Measurements from ENCODE around the gene SPANXB1.
"Not testable (repeated sequence)": the region's sequence is repeated elsewhere in the genome, so short reads cannot be mapped to it uniquely, and the experiment has no call there.

Gene SPANXB1

DNA sequence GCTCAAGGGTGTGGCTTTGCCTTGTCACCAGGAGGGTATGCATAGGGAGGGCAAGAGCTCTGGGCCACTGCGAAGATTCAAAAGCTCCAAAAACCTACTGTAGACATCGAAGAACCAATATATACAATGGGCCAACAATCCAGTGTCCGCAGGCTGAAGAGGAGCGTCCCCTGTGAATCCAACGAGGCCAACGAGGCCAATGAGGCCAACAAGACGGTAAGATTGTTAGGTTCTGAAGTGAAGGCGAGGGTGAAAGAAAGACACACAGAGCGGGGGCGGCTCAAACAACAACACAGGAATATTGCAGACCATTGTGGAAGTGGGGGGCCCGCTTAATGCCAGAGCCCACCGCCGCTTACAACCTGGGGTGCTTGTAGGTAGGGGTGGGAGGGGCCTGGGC, at the start of gene SPANXB1:
Gene SPANXB1, plus strand, starts transcription at position 27 of the 400 bp plus-strand sequence. Its CDS starts 100 bp downstream, at position 127.
- DNase-seq: not testable (repeated sequence)

DNA sequence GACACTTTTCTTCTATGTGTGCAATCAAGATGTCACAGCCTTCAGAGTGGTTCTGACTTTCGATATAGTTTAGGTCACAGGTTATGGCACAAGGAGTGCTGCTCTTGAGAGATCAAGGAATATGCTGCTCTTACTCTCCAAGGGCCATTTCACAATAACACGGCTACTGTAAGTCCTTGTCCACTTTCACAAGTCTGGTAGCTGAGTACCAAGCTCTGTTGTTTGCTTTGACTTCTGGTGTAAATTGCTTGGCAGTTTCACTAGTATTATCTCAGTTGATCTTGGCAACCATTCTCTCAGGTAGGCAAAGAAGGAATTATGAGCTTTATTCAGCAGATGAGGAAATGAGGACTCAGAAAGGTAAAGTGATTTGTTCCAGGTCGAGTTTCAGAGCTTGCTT, 35.4 kb upstream of the SPANXB1 start:
- no peak for DNase-seq

DNA sequence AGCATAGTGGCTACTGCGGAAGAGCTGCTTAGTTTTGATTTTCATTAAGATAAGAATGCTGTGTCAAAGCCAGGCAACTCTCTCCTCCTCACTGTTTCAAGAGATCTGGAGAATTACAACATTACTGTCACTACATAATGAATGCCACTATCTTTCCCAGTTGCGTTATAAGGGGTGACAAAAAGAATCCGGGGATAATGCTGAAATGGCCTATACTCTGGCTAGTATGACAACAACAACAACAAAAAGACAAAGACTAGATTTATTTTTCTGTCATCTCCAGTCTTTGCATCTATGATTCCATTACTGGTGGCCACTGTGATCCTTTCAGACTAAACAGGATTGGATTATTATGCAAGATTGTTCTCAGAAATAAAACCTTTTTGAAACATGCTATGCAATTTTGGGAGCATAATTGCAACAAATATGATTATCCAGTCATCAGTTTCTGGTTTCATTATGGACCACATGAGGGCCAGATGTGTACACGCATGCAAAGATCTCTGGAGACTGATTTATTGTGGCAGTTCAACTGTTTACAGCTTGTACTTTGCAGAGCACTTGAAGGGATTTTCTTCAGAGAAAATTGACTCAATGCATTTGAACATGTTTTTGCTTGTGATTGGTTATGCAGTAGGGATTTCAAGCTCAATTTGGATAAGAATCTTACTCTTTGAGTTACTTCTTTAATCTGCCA, 31.1 kb upstream of the SPANXB1 start:
- no peak for DNase-seq

DNA sequence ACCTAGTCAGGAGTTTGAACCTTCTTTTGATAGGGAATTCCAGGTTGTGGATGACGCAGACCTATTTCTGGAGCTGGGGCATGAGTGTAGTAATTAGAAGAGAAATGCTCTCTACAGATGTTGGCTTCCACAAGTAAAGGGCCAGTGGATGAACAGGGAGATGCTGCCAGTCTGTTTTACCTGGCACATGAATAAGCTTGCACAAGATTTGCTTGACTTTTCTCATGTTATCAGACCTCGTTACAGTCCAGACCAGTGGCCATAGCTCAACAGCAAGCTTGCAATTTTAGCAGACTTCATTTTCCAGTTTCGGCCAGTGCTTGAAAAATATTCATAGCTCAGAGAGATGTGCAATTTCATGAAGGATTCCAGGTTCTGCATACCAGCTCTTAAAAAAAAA, 26.9 kb upstream of the SPANXB1 start:
- DNase-seq: no peak

- DNase-seq: no peak
Measured at GRCh38 chrX:140980271-140980670, 22.1 kb upstream of the SPANXB1 start.

DNA sequence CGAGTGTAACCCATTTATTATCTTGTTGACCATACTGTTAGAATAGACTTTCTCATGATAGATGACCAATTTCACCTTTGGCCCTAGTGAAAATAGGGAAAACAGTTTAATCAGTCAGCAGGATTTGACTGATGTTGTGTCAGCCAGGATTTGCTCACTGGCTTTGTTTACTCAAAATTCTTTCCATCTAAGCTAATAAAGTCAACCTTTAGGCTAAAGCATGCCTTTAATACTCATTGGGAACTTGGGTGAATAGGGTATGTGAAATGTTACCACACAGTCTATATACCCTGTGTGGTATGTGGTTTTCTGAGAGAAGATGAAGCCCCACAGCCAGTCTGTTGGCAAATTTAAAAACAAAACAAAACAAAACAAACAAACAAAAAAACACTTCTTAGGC, 18.7 kb upstream of the SPANXB1 start:
- no peak for DNase-seq

DNA sequence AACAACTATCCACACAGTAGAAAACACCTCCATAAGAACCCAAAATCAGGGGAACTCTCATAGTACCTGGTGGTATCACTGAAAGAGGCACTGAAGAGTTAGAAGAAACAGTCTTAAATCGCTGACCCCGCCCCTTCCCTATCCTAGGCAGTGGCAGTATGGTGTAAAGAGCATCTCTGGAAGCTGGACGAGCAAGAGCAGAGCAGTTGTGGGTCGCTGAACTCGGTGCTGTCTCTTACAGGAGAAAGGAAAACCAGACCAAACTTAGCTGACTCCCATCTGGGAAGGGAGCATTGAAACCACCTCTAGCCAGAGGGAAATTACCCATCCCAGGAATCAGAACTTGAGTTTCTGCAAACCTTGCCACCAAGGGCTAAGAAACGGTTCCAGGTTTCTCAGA, 2.8 kb downstream of the SPANXB1 start:
- DNase-seq: not testable (repeated sequence)

DNA sequence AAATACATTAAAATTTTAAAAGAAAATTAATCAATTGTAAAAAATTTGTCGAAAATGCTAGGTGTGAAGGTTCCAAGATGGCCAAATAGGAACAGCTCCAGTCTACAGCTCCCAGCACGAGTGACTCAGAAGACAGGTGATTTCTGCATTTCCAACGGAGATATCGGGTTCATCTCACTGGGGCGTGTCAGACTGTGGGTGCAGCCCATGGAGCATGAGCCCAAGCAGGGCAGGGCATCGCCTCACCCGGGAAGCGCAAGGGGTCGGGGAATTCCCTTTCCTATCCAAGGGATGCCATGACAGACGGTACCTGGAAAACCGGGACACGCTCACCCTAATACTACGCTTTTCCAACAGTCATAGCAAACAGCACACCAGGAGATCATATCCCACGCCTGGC, 41.9 kb downstream of the SPANXB1 start:
- not testable (repeated sequence) for DNase-seq

GRCh38 chrX:141049878-141050277, 47.5 kb downstream of the SPANXB1 start:
- not testable (repeated sequence) for DNase-seq

- not testable (repeated sequence) for DNase-seq
Measured at GRCh38 chrX:141052098-141052497, 49.7 kb downstream of the SPANXB1 start.

Data from activated effector memory CD4-positive, alpha-beta T cell treated with Interleukin-2 at 50 U/mL for 16 hours (primary cell).